Adipose tissue (tissue), 3 donors: ENCODE results near the gene PGPEP1. TPM values are rescaled to one million over a fixed set of nuclear protein-coding genes. Genes with fewer than 3 reads are reported as not detected.
"Not testable (repeated sequence)": the region's sequence is repeated elsewhere in the genome, so short reads cannot be mapped to it uniquely, and the experiment has no call there.

ENCODE experiments used
- H3K27ac ChIP-seq: one replicate; pipeline ENCODE4 v1.5.1; 2013; ENCODE audit warnings: low read depth, low read length
- WGBS, 3 donors: extraction: QIAGEN DNeasy Blood & Tissue Kit; methylation state at CpG; one replicate each; pipeline ENCODE4 v1.1.7; 2013; 5-methylcytosine and 5-hydroxymethylcytosine counted together
- polyA plus RNA-seq, 3 donors: library from polyadenylated mRNA; stranded (reverse); fragments of 200-250 nt; gene quantifications; one replicate each; pipeline ENCODE4 v1.2.3, GENCODE V29; 2013
- donor health status: healthy with polysubstance abuse.
- donor health status: Bipolar disorder and iron deficiency.
- donor health status: healthy.

The PGPEP1 gene
- polyA plus RNA-seq, 3 donors, result 9.1 to 17.2 (median 14.5) TPM

GRCh38 chr19:18401580-18402112 lies 61.2 kb downstream of the PGPEP1 start:
- H3K27ac ChIP-seq, result no peak overlapping the region
- WGBS, 3 donors, result 32 to 54% (median 37%) methylated on average over 7 of the region's 7 CpGs

- H3K27ac ChIP-seq, result not testable (repeated sequence)
- 50 to 71% (median 58%) methylated on average over 18 of the region's 18 CpGs for WGBS, 3 donors
These were observed 62.3 kb downstream of the PGPEP1 start for GRCh38 chr19:18402455-18403248.

- WGBS, 3 donors, result 87 to 92% (median 90%) methylated on average over 11 of the region's 11 CpGs
These were observed 65.4 kb downstream of the PGPEP1 start for GRCh38 chr19:18405754-18406153.

GRCh38 chr19:18406749-18407148 lies 66.4 kb downstream of the PGPEP1 start:
- no peak overlapping the region for H3K27ac ChIP-seq

More at GRCh38 chr19:18405754-18406153, 65.4 kb downstream of the PGPEP1 start:
- H3K27ac ChIP-seq, result not testable (repeated sequence)

GRCh38 chr19:18408053-18408476 lies 67.7 kb downstream of the PGPEP1 start:
- H3K27ac ChIP-seq, result no peak overlapping the region
- 46 to 54% (median 52%) methylated on average over 10 of the region's 10 CpGs for WGBS, 3 donors

More at GRCh38 chr19:18406749-18407148, 66.4 kb downstream of the PGPEP1 start:
- WGBS, 3 donors, result 92 to 96% (median 93%) methylated on average over 9 of the region's 9 CpGs

- H3K27ac ChIP-seq, result no peak overlapping the region
- whole genome bisulfite sequencing, 3 donors, result 76 to 81% (median 79%) methylated on average over 16 of the region's 16 CpGs
These were observed 72.3 kb downstream of the PGPEP1 start for GRCh38 chr19:18412610-18413239.

GRCh38 chr19:18414504-18415177 lies 74.2 kb downstream of the PGPEP1 start:
- peak overlapping the region; percentile 40 for H3K27ac ChIP-seq
- whole genome bisulfite sequencing, 3 donors, result 11 to 40% (median 11%) methylated on average over 11 of the region's 11 CpGs

GRCh38 chr19:18415178-18415867 lies 74.9 kb downstream of the PGPEP1 start:
- 3 to 47% (median 9%) methylated on average over 24 to 25 of the region's 25 CpGs for WGBS, 3 donors
- H3K27ac ChIP-seq, result peak overlapping the region; percentile 87

GRCh38 chr19:18416778-18417249 lies 76.4 kb downstream of the PGPEP1 start:
- 0 to 1% (median 1%) methylated on average over 41 to 43 of the region's 44 CpGs for WGBS, 3 donors

GRCh38 chr19:18417250-18418028 lies 77.0 kb downstream of the PGPEP1 start:
- 1 to 2% (median 1%) methylated on average over 34 to 44 of the region's 53 CpGs for WGBS, 3 donors
- peak overlapping the region; percentile 14 for H3K27ac ChIP-seq

More at GRCh38 chr19:18416778-18417249, 76.4 kb downstream of the PGPEP1 start:
- peak overlapping the region; percentile 14 for H3K27ac ChIP-seq

GRCh38 chr19:18418029-18418482 lies 77.7 kb downstream of the PGPEP1 start:
- peak overlapping the region; percentile 29 for H3K27ac ChIP-seq
- WGBS, 3 donors, result 7 to 14% (median 10%) methylated on average over 30 of the region's 30 CpGs

GRCh38 chr19:18418483-18419194 lies 78.2 kb downstream of the PGPEP1 start:
- 14 to 16% (median 15%) methylated on average over 39 of the region's 39 CpGs for WGBS, 3 donors
- H3K27ac ChIP-seq, result peak overlapping the region; percentile 29

- WGBS, 3 donors, result 0 to 1% (median 1%) methylated on average over 43 to 77 of the region's 80 CpGs
- peak within 1 kb of the TSS; percentile 58 for H3K27ac ChIP-seq
These were observed 78.8 kb downstream of the PGPEP1 start, which contains the start of gene SSBP4 for GRCh38 chr19:18419195-18419698. SSBP4 (plus strand) TSS chr19:18419398; CDS start chr19:18419649, 251 bp downstream.
